HEK293T (cell line): ENCODE results near the gene DDX41.

Experiments
- CTCF ChIA-PET: fragments of 350-600 bp; formaldehyde crosslinking; extraction: SDS; loops from one replicate; lab custom pipeline; 2021; ENCODE audit warnings: antibody characterized with exemption, inconsistent platforms; lab: Yijun Ruan, JAX
- POLR2A ChIA-PET: fragments of 350-600 bp; formaldehyde crosslinking; extraction: SDS; loops from one replicate; lab custom pipeline; 2020; ENCODE audit warnings: antibody characterized with exemption, inconsistent platforms; lab: Yijun Ruan, JAX
- DNase-seq: peaks from one replicate; pipeline ENCODE4 v3.0.0; 2012; ENCODE audit warnings: mixed read lengths; ENCODE audit errors: extremely low spot score
- ARNT ChIP-seq: fragments of 450-650 bp; IDR thresholded peaks from 2 replicates; pipeline ENCODE4 v1.6.1; 2017; ENCODE audit warnings: mild to moderate bottlenecking
- BHLHE40 ChIP-seq: fragments of 450-650 bp; IDR thresholded peaks from 2 replicates; pipeline ENCODE4 v1.6.1; 2016; ENCODE audit warnings: mild to moderate bottlenecking, moderate library complexity, borderline replicate concordance
- CTBP1 ChIP-seq: fragments of 450-650 bp; IDR thresholded peaks from 2 replicates; pipeline ENCODE4 v1.6.1; 2016; ENCODE audit warnings: borderline replicate concordance
- ELF4 ChIP-seq: fragments of 450-650 bp; IDR thresholded peaks from 2 replicates; pipeline ENCODE4 v1.6.1; 2017; ENCODE audit warnings: antibody characterized with exemption
- FOXA1 ChIP-seq: fragments of 450-650 bp; IDR thresholded peaks from 2 replicates; pipeline ENCODE4 v1.6.1; 2016; ENCODE audit warnings: mild to moderate bottlenecking
- FOXK2 ChIP-seq: fragments of 450-650 bp; IDR thresholded peaks from 2 replicates; pipeline ENCODE4 v1.6.1; 2016; ENCODE audit warnings: mild to moderate bottlenecking
- FOXM1 ChIP-seq: fragments of 450-650 bp; IDR thresholded peaks from 2 replicates; pipeline ENCODE4 v1.6.1; 2017; ENCODE audit warnings: mild to moderate bottlenecking, borderline replicate concordance
- HDGF ChIP-seq: fragments of 450-650 bp; IDR thresholded peaks from 2 replicates; pipeline ENCODE4 v1.6.1; 2017; ENCODE audit warnings: antibody characterized with exemption, borderline replicate concordance
- L3MBTL2 ChIP-seq: fragments of 450-650 bp; conservative IDR thresholded peaks from 2 replicates; pipeline ENCODE4 v1.6.1; 2016; ENCODE audit warnings: mild to moderate bottlenecking
- LEF1 ChIP-seq: fragments of 450-650 bp; IDR thresholded peaks from 2 replicates; pipeline ENCODE4 v1.6.1; 2017; ENCODE audit warnings: mild to moderate bottlenecking, borderline replicate concordance
- NFRKB ChIP-seq: fragments of 450-650 bp; IDR thresholded peaks from 2 replicates; pipeline ENCODE4 v1.6.1; 2016; ENCODE audit warnings: mild to moderate bottlenecking, moderate library complexity
- SP1 ChIP-seq: fragments of 450-650 bp; IDR thresholded peaks from 2 replicates; pipeline ENCODE4 v1.6.1; 2017
- SUZ12 ChIP-seq: fragments of 450-650 bp; IDR thresholded peaks from 2 replicates; pipeline ENCODE4 v1.6.1; 2016; ENCODE audit warnings: mild to moderate bottlenecking
- TARDBP ChIP-seq: fragments of 450-650 bp; IDR thresholded peaks from 2 replicates; pipeline ENCODE4 v1.6.1; 2016
- ZNF384 ChIP-seq: fragments of 450-650 bp; IDR thresholded peaks from 2 replicates; pipeline ENCODE4 v1.6.1; 2016
- TF ChIP-seq, protein P1 (sequence below): fragments of 450-650 bp; IDR thresholded peaks from 2 replicates; pipeline ENCODE4 v1.6.1; 2016

Gene DDX41

DNA sequence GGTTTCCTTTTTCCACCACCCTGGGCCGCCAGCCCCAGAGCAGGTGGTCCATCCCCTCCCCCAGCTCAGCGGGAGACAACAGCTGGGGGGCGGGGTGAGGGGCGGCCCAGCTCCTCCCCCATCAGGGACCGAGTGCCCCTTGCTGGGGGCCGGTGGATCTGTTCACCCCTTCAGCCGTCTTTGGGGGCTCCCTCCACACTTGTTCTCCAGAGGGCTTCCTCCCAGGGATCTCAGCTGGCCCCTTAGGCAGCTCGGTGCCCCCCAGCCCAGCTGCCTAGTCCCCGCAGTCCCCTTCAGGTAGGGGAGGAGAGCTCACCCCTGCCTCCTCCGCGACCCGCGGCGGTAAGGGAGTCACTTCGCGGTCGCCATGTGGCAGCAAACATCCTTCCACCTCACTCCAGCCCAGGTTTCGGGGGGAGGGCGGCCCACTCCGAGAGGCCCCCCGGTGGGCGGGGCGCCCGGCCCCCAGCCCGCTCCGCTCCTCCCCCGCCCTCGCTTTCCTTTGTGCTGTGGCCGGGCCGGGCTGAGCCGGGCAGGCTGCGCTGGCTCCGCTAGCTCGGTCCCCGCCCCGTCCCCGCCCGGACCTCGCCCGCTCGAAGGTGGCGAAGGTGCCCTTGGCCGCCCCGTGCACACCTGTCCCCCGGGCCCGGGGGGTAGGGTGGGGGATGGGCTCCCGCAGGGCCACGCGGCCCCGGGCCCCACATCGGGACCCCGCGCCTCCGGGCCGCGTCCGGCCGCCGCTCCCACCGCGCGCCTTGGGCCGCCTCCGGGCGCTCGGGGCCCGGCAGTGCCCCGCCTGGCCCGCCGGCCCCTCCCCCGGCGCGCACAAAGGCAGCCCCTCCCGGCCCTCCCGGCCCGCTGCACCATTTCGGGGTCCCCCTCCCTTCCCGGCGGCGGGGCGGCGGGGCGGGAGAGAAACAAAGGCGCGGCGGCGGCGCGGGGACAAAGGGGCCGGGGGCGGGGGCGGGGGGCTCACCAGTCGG lies 44.0 kb downstream of the DDX41 start:
- TF ChIP-seq TARDBP = no peak
- no peak; the same call in 1 of the 2 replicates for TF ChIP-seq FOXM1
- TF ChIP-seq BHLHE40 = no peak
- TF ChIP-seq NFRKB = no peak
- TF ChIP-seq CTBP1 = no peak
- TF ChIP-seq ARNT = no peak
- TF ChIP-seq, protein P1, sequence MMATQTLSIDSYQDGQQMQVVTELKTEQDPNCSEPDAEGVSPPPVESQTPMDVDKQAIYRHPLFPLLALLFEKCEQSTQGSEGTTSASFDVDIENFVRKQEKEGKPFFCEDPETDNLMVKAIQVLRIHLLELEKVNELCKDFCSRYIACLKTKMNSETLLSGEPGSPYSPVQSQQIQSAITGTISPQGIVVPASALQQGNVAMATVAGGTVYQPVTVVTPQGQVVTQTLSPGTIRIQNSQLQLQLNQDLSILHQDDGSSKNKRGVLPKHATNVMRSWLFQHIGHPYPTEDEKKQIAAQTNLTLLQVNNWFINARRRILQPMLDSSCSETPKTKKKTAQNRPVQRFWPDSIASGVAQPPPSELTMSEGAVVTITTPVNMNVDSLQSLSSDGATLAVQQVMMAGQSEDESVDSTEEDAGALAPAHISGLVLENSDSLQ = no peak
- TF ChIP-seq FOXK2 = no peak
- no peak for TF ChIP-seq ZNF384
- TF ChIP-seq FOXA1 = no peak
- no peak for TF ChIP-seq L3MBTL2
- no peak for TF ChIP-seq SP1
- TF ChIP-seq SUZ12 = no peak
- TF ChIP-seq HDGF = no peak
- TF ChIP-seq ELF4 = no peak
- no peak for TF ChIP-seq LEF1
- POLR2A ChIA-PET = interaction anchor here (0.6 to 2.8 kb wide), 8 partner anchors 10 to 154 kb away, joined by 3 to 13 read pairs (median 6); partner anchors contain the start of genes DDX41 and PDLIM7
- peak; percentile 62 for DNase-seq
- CTCF ChIA-PET = interaction anchor here (0.9 to 1.6 kb wide), 5 partner anchors 15 to 163 kb away, joined by 3 to 10 read pairs (median 5); no protein-coding TSS in a partner anchor

DNA sequence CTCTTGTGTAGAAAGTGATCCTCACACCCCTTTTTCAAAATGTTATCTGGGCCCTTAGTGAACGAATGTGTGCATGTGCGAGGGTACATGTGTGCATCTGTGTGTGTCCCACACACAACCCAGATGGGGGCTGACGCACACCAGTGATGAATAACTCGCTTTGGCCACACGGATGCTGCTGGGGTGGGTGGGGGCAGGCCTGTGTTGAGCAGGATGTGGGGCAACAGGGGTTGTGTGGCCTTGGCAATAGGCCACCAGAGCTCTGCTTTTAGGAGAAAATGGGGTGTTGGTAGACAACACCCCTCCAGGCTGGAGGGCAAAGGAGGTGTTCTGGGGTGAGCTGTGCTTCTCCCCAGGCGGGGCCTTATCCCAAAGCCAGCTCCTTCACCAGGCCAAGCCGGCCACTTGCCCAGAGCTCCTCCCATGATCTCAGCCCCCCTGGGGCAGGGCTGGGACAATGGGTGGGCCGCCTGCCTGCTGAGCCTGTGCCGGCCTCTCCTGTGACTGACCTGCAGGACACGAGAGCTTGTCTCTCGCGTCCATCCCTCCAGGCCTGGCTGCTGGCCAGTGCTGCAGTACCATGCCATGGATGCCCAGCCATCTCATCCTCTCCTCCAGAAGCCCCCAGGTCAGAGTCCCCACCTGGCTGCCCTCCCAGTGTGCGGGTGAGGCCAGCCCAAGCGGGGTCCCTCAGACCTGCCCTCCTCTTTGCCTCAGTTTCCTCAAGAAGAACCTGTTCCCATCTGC lies 45.0 kb downstream of the DDX41 start:
- no peak for DNase-seq
- ChIA-PET CTCF (interaction anchor here (0.9 to 1.6 kb wide), 5 partner anchors 14 to 162 kb away, joined by 3 to 10 read pairs (median 5); no protein-coding TSS in a partner anchor), POLR2A (interaction anchor here (0.6 to 2.8 kb wide), 7 partner anchors 9 to 153 kb away, joined by 3 to 13 read pairs (median 6); partner anchors contain the start of genes DDX41 and PDLIM7)
- no peak for TF ChIP-seq SUZ12
- no peak for TF ChIP-seq ELF4
- no peak for TF ChIP-seq HDGF
- TF ChIP-seq FOXA1 = no peak
- TF ChIP-seq ZNF384 = no peak
- TF ChIP-seq CTBP1 = no peak
- TF ChIP-seq ARNT = no peak
- no peak for TF ChIP-seq SP1
- no peak for TF ChIP-seq BHLHE40
- no peak for TF ChIP-seq FOXK2
- TF ChIP-seq FOXM1 = no peak
- no peak for TF ChIP-seq LEF1
- no peak for TF ChIP-seq TARDBP
- TF ChIP-seq L3MBTL2 = no peak
- TF ChIP-seq, protein P1 = no peak
- TF ChIP-seq NFRKB = no peak

DNA sequence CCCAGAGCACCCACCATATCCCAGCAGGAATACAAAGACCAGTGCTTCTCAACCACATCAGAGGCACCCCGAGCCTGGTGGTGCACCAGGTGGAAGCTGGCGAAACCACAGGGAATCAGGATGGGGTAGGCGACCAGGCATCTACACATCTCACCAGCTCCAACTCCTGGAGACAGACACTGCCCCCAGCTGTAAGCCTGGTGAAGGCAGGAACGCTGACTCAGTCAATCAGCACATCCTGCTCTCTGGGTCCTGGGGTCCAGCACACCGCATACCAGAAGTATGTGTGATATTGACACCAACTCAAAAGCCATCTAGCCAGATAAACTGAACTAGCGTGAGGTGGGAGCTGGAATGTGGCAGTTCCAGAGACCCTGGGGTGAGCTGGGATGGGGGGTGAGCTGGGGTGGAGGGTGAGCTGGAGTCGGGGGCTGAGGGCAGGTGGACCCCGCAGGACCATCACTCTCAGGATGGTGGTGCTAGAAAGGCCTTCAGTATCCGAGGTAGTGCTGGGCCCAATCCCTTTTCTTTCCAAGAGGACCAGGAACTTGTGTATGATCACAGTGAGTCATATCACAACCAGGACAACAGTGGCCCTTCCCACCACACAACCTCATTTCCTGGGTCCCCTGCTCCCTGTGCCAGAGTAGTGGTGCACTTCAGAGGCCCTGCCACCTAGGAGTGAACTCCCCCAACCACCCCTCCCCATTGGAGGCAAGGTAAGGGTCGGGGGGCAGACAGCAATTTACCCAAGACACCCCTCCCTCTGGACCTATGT lies 45.8 kb downstream of the DDX41 start:
- CTCF ChIA-PET = interaction anchor here (1.5 kb wide), 1 partner anchor 15 kb away, joined by 10 read pairs; no protein-coding TSS in a partner anchor
- DNase-seq = no peak
- TF ChIP-seq FOXA1 (no peak), FOXK2 (no peak), L3MBTL2 (no peak), HDGF (no peak), ZNF384 (no peak), SP1 (no peak), TARDBP (no peak), NFRKB (no peak), LEF1 (no peak), SUZ12 (no peak), ARNT (no peak), CTBP1 (no peak), ELF4 (no peak), BHLHE40 (no peak)
- POLR2A ChIA-PET = interaction anchor here (1.2 to 2.8 kb wide), 3 partner anchors 16 to 46 kb away, joined by 5 to 13 read pairs (median 9); partner anchors contain the start of gene DDX41

DNA sequence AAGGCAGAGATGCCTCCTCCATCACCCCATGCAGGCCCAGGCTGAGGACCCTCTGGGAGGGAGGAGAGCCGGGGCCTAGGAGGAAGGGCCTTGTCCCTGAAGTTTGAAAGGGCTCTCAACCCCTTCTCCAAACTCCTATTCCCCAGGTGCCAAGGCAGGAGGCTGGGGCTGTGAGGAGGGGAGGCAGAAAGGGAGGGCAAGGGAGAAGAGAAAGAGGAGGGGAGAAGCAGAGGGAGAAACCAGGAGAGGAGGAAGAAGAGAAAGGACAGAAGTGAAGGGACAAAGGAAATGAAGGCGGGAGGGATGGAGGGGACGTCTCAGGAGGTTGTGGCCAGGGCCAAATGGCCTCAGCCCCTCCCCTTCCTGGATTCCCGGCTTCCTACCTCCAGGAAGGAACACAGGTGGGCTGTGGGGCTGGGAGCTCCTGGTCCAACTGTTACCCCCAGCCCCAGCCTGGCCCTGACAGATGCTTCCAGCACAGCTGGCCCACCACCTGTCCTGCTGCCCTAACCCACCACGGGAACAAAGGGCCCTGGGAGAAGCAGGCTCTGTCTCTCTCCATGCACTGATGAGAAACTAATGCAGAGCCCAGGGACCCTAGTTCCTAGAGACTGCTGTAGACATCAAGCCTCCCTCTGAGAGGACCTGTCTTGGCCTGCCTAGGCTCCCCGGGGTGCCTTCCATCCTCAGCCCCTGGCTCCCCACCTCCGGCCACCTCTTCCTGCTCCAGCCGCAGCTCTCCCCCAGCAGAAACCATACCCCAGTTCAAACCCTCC lies 46.8 kb downstream of the DDX41 start:
- POLR2A ChIA-PET = interaction anchor here (1.1 kb wide), 2 partner anchors 12 to 27 kb away, joined by 3 to 5 read pairs; no protein-coding TSS in a partner anchor

More for the DNA sequence above, 46.8 kb downstream of the DDX41 start:
- CTCF ChIA-PET = no interaction called here
- no peak for DNase-seq
- TF ChIP-seq FOXM1 (no peak), FOXA1 (no peak), TARDBP (no peak), L3MBTL2 (no peak), BHLHE40 (no peak), HDGF (no peak), ELF4 (no peak), SUZ12 (no peak), FOXK2 (no peak), ARNT (no peak), SP1 (no peak), LEF1 (no peak), ZNF384 (no peak), NFRKB (no peak), CTBP1 (no peak)
- TF ChIP-seq, protein P1 = no peak
